Peyer's patch (tissue), 4 donors: ENCODE results near the gene ITPR1. TPM values are rescaled to one million over a fixed set of nuclear protein-coding genes. Genes with fewer than 3 reads are reported as not detected.
A peak's percentile ranks its signal among the peaks of the same experiment; 100 is the strongest.

ENCODE experiments used
- DNase-seq, 3 donors: peaks; one replicate each; pipeline ENCODE4 v3.0.0-alpha.2; 2017 to 2019
- H3K27ac ChIP-seq, 4 donors: fragments of 200-600 bp; sonication (generic); one replicate each; pipeline ENCODE4 v1.5.1; 2016 to 2019
- H3K27me3 ChIP-seq, 2 donors: fragments of 200-600 bp; sonication (generic); one replicate each; pipeline ENCODE4 v1.5.1; 2019
- H3K36me3 ChIP-seq, 3 donors: fragments of 200-600 bp; sonication (generic); one replicate each; pipeline ENCODE4 v1.5.1; 2016 to 2019
- H3K4me1 ChIP-seq, 4 donors: fragments of 200-600 bp; sonication (generic); one replicate each; pipeline ENCODE4 v1.5.1; 2016 to 2019
- H3K4me3 ChIP-seq, 4 donors: fragments of 200-600 bp; sonication (generic); 1 replicate in 3 of 4; 2 replicates in 1 of 4; pipeline ENCODE4 v1.5.1; 2016 to 2019; ENCODE audit warnings: mild to moderate bottlenecking in 1 of 4
- H3K9me3 ChIP-seq, 4 donors: fragments of 200-600 bp; sonication (generic); one replicate each; pipeline ENCODE4 v1.5.1; 2016 to 2019; ENCODE audit warnings: mild to moderate bottlenecking in 1 of 4
- POLR2A ChIP-seq, 2 donors: fragments of 450-650 bp; IDR thresholded peaks; one replicate each; pipeline ENCODE4 v1.5.1; 2017; ENCODE audit warnings: antibody characterized with exemption in 2 of 2, mild to moderate bottlenecking in 2 of 2, moderate library complexity in 2 of 2
- total RNA-seq, 4 donors: library from RNA; depleted of rRNA; stranded (reverse); fragments of >200 nt; gene quantifications; one replicate each; pipeline ENCODE4 v1.1.0, GENCODE V29; 2016
- TF ChIP-seq, protein P1 (sequence below), 6 experiments: fragments of 450-650 bp in 4 of 6; fragments of 200-600 bp in 2 of 6; sonication (generic) in 1 of 6; IDR thresholded peaks; one replicate each; pipeline ENCODE4 v1.5.1; 2017 to 2019; ENCODE audit warnings: antibody characterized with exemption in 6 of 6, mild to moderate bottlenecking in 3 of 6, moderate library complexity in 1 of 6

The ITPR1 gene
- total RNA-seq, 4 donors from 2014 or later = 13.3 to 142 (median 22.7) TPM

DNA sequence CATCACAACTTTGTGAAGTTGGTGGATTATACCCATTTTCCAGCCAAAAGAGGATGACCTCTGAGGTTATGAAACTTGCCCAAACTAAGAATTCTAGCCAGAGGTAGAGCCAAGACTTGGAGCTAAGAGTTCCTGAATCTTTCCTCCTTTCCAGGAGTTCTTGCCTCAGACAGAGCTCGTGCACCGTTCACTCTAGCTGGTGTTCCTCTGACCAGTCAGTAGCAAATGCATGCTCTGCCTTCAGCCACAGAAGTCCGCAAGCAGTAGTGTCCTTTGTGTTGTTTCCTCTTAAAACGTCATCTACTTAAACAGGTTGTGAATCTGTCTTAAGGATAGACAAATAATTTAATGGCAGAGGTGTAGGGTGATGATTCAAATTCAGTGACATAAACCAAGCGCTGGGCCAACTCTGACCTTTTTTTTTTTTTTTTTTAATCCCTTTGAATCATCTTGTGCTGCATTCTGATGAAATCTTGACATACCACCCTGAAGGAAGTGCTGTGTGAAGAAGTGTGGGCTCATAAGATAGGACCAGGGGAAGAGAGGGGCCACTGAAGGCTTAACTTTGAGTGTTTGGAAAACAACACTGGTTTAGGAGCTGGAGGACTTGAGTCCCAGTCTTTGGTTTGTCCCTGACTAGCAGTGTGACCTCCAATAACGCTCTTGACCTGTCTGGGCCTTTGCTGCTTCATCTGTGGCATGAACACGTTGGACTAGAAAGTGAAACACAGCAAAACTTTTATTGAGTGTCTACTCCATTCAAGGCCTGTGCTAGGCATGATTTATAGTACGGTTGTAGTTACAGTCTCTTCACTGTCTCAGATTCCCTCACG is 53.4 kb downstream of the ITPR1 start:
- Histone ChIP-seq H3K27ac (peak overlapping the region in 2 of 4 donors; percentile 31 to 61), H3K4me3 (no peak overlapping the region), H3K36me3 (no peaks in the 10 kb centered on the region), H3K27me3 (no peaks in the 10 kb centered on the region), H3K9me3 (no peaks in the 10 kb centered on the region), H3K4me1 (no peaks in the 10 kb centered on the region)
- DNase-seq = no peak
- TF ChIP-seq, protein P1, sequence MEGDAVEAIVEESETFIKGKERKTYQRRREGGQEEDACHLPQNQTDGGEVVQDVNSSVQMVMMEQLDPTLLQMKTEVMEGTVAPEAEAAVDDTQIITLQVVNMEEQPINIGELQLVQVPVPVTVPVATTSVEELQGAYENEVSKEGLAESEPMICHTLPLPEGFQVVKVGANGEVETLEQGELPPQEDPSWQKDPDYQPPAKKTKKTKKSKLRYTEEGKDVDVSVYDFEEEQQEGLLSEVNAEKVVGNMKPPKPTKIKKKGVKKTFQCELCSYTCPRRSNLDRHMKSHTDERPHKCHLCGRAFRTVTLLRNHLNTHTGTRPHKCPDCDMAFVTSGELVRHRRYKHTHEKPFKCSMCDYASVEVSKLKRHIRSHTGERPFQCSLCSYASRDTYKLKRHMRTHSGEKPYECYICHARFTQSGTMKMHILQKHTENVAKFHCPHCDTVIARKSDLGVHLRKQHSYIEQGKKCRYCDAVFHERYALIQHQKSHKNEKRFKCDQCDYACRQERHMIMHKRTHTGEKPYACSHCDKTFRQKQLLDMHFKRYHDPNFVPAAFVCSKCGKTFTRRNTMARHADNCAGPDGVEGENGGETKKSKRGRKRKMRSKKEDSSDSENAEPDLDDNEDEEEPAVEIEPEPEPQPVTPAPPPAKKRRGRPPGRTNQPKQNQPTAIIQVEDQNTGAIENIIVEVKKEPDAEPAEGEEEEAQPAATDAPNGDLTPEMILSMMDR (IDR thresholded peaks at IDR 0.05) = no peak
- no peak for TF ChIP-seq POLR2A (IDR thresholded peaks at IDR 0.05)

DNA sequence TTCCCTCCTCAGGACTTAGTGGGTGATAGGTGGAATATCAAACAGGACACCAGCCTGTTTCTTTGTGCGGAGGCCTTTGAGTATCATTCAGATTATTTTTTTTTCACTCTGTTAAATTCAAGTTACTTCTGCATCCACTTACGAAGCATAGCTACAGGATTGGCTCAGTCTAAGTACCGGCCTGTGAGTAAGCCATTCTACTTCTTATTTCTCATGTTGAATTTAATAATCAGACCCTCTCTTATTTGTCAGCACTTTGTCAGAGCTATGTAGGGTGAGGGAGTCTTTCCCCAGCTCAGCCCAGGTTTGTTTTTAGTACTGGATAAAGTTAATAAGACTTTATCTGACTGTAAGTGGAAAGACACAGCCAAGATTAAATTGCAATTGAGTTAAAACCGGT is 54.7 kb downstream of the ITPR1 start:
- Histone ChIP-seq H3K27me3 (no peaks in the 10 kb centered on the region), H3K27ac (peak overlapping the region in 2 of 4 donors; percentile 31 to 35)
- no peak for TF ChIP-seq POLR2A (IDR thresholded peaks at IDR 0.05)
- TF ChIP-seq, protein P1 (IDR thresholded peaks at IDR 0.05) = no peak

DNA sequence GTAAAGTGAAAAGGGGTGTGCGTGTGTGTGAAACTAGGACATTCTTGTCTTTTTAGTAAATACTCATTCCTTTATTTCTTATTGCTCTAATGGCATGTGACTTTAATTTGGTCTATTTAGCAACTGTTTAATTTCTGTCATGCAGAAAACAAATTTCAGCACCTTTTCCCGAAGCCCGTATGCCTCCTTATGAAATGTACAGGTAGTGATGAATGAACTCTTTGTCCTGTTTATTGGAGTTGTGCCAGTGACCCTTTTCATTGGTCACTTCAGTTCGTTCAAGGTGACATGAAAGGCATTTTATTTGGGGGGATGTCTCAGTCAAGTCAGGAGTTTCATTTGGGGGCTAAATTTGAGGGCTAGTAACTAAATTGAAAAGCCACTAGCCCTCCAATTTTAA is 55.2 kb downstream of the ITPR1 start:
- Histone ChIP-seq H3K4me1 (no peaks in the 10 kb centered on the region), H3K36me3 (no peaks in the 10 kb centered on the region), H3K9me3 (no peaks in the 10 kb centered on the region), H3K27ac (peak overlapping the region in 2 of 4 donors; percentile 31 to 35), H3K27me3 (no peaks in the 10 kb centered on the region), H3K4me3 (no peak overlapping the region)
- no peak for TF ChIP-seq POLR2A (IDR thresholded peaks at IDR 0.05)
- TF ChIP-seq, protein P1 (IDR thresholded peaks at IDR 0.05) = no peak
- no peak for DNase-seq

More for the DNA sequence above, 54.7 kb downstream of the ITPR1 start:
- Histone ChIP-seq H3K36me3 (no peaks in the 10 kb centered on the region), H3K4me1 (no peaks in the 10 kb centered on the region), H3K4me3 (no peak overlapping the region), H3K9me3 (no peaks in the 10 kb centered on the region)
- DNase-seq = no peak

DNA sequence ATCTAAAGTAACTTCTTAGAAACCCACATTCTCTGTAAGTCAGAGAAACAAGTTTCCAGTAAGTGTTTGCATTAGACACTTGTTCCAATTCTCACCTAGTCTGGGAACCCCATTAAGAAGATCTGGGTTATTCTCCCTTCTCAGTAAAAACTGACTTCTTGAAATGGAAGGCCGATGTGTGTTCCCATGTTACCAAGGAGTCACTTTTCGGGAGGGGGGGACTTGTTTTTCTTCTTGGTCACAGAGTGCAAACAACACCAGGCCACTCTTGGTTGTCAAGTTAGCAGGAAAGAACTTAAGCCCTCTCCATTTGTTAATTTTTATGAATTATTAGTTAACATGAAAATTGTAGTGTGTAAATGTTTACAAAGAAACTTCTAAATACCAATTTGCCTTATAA is 55.6 kb downstream of the ITPR1 start:
- H3K36me3 ChIP-seq = no peaks in the 10 kb centered on the region
- H3K27me3 ChIP-seq = no peaks in the 10 kb centered on the region
- H3K4me1 ChIP-seq = no peaks in the 10 kb centered on the region
- H3K9me3 ChIP-seq = no peaks in the 10 kb centered on the region
- H3K27ac ChIP-seq = peak overlapping the region in 1 of 4 donors; percentile 31
- TF ChIP-seq, protein P1 (IDR thresholded peaks at IDR 0.05) = no peak
- no peak for TF ChIP-seq POLR2A (IDR thresholded peaks at IDR 0.05)
- H3K4me3 ChIP-seq = no peak overlapping the region
- no peak for DNase-seq

DNA sequence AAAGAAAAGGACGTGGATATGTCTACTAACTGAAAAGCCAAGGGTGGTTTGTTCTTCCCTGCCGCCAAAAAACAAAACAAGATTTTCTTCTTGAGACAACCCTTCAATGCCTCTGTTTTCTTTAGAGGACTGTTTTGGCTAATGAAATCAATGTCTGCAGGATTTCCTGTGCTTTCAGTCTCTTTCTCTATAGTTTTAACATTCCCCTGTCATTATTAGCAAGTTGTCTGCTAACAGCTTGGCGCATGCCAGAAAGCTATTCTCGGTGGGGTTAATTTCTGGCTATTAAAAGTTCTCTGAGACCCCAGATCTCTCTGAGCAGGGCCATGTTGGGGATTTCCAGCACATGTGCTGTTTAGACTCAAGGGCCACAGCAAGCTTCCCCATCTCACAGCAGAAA is 56.7 kb downstream of the ITPR1 start:
- no peaks in the 10 kb centered on the region for H3K9me3 ChIP-seq
- no peaks in the 10 kb centered on the region for H3K27me3 ChIP-seq
- TF ChIP-seq, protein P1 (IDR thresholded peaks at IDR 0.05) = no peak
- TF ChIP-seq POLR2A (IDR thresholded peaks at IDR 0.05) = no peak
- H3K4me1 ChIP-seq = no peaks in the 10 kb centered on the region
- no peak overlapping the region for H3K4me3 ChIP-seq
- peak overlapping the region in 2 of 4 donors; percentile 29 to 39 for H3K27ac ChIP-seq
- no peak for DNase-seq
- H3K36me3 ChIP-seq = no peaks in the 10 kb centered on the region
